Epithelial cell of esophagus (primary cell): ENCODE results near the gene CTNNAL1.

Experiments used
- DNase-seq: peaks from one replicate; pipeline ENCODE4 v3.0.0; 2010; ENCODE audit warnings: low read depth
- H3K4me3 ChIP-seq: 2 replicates; pipeline ENCODE4 v1.5.1; 2011; ENCODE audit warnings: mild to moderate bottlenecking, low read length, control low read depth
- TF ChIP-seq, protein P1 (sequence below): IDR thresholded peaks from 2 replicates; pipeline ENCODE4 v1.5.1; 2011; ENCODE audit warnings: low read depth, mild to moderate bottlenecking, low read length, control low read depth, inconsistent platforms; ENCODE audit not compliant: insufficient read depth; ENCODE audit errors: missing control alignments

The CTNNAL1 gene

DNA sequence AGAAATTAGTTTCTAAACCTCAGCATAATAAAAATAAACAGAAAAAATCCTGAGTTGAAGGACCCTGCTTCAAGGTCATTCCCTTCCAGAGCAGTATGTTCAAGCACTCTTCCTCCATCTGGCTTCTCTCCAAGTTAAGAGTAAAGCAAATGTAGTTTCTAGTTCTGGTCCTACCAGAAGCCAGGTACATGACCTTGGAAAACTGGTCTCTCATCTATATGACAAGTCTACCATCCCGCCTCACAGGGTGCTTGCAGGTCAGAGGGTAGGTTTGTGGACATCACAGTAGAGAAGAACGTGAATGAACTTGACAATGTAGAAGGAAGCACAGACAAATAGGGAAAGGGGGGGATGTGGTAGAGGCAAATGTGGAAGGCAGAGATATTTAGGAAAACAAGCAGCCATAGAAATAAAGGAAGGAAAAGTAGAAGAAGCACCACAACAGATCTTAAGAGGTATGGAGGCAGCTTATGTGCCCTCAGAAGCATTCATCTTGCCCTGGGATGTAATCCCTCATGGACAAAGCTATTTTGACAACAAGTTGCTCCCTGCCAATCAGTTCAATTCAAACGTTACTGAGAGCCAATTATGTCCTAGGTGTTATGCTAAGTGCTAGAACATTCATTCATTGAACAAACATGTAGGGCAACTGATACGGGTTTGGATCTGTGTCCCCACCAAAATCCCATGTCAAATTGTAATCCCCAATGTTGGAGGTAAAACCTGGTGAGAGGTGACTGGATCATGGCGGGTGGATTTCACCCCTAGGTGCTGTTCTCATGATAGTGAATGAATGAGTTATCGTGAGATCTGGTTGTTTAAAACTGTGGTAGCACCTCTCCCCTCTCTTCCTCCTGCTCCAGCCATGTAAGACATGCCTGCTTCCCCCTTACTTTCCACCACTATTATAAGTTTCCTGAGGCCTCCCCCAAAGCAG lies 23.7 kb upstream of the CTNNAL1 start:
- DNase-seq = no peak
- H3K4me3 ChIP-seq = no peak overlapping the region
- TF ChIP-seq, protein P1, sequence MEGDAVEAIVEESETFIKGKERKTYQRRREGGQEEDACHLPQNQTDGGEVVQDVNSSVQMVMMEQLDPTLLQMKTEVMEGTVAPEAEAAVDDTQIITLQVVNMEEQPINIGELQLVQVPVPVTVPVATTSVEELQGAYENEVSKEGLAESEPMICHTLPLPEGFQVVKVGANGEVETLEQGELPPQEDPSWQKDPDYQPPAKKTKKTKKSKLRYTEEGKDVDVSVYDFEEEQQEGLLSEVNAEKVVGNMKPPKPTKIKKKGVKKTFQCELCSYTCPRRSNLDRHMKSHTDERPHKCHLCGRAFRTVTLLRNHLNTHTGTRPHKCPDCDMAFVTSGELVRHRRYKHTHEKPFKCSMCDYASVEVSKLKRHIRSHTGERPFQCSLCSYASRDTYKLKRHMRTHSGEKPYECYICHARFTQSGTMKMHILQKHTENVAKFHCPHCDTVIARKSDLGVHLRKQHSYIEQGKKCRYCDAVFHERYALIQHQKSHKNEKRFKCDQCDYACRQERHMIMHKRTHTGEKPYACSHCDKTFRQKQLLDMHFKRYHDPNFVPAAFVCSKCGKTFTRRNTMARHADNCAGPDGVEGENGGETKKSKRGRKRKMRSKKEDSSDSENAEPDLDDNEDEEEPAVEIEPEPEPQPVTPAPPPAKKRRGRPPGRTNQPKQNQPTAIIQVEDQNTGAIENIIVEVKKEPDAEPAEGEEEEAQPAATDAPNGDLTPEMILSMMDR = no peak

DNA sequence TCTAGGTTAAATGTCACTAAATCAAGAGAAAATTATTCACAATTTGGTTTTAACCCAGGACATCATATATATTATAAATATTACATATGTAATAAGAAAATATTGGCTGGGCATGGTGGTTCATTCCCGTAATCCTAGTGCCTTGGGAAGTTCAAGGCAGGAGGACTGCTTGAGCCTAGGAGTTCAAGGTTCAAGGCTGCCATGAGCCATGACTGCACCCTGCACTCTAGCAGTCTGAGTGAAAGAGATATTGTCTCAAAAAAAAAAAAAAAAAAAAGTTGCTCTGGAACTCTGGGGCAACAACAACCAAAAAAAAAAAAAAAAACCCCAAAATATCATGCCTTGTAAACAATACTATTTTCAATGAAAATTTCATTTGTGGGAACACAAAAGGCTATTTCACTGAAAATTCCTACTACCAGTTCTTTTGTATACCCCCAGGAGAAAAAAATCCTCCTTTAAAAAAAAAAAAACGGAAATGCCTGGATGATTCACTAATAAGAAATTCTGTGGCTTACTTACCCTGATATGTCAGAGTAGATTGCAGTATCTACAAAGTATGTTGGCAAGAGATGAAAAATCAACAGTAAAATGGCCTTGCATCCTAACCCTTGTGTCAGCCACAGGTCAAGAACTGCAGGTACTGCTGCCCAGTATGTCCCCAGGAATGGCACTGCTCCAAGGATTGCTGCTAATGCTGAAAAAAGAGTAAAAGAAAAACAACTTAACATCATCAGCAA lies 22.6 kb upstream of the CTNNAL1 start:
- peak; percentile 69 for DNase-seq
- no peak overlapping the region for H3K4me3 ChIP-seq
- TF ChIP-seq, protein P1 = no peak

GRCh38 chr9:109033941-109034700 lies 20.8 kb upstream of the CTNNAL1 start:
- DNase-seq = no peak
- H3K4me3 ChIP-seq = no peak overlapping the region
- TF ChIP-seq, protein P1 = no peak

GRCh38 chr9:109031241-109031640 lies 17.9 kb upstream of the CTNNAL1 start:
- TF ChIP-seq, protein P1 = no peak
- DNase-seq = peak; percentile 84

GRCh38 chr9:109030426-109030825 lies 17.1 kb upstream of the CTNNAL1 start:
- no peak for DNase-seq
- no peak overlapping the region for H3K4me3 ChIP-seq
- TF ChIP-seq, protein P1 = no peak

More at GRCh38 chr9:109031241-109031640, 17.9 kb upstream of the CTNNAL1 start:
- no peak overlapping the region for H3K4me3 ChIP-seq

DNA sequence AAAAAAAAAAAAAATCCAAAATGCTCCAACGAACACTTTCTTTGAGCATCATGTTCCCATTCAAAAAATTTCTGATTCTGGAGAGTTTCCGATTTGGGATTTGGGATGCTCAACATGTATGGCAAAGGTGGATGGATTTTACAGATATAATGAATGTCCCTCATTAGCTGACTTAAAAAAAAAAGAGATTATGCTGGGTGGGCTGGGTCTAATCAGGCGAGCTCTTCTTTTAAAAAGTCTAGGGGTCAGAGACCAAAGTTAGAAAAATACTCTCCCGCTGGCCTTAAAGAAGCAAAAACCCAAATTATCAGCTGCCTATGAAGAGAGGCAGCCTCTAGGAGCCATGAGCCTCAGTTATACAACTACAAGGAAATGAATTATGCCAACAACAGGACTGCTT lies 15.2 kb upstream of the CTNNAL1 start:
- no peak overlapping the region for H3K4me3 ChIP-seq
- DNase-seq = no peak
- TF ChIP-seq, protein P1 = no peak
